K562 (cell line): Measurements from ENCODE around the gene DDOST. TPM values are rescaled to one million over a fixed set of nuclear protein-coding genes. Genes with fewer than 3 reads are reported as not detected.

ENCODE experiments used
- FOXJ2 ChIP-seq: fragments of 200-800 bp; sonication (Bioruptor generic); IDR thresholded peaks from 2 replicates; pipeline ENCODE4 v1.6.1; 2016; ENCODE audit warnings: missing genetic modification characterization, missing compliant biosample characterization
- SAFB2 ChIP-seq: fragments of 200-400 bp; formaldehyde crosslinking; IDR thresholded peaks from 2 replicates; pipeline ENCODE4 v1.6.1; 2018; ENCODE audit warnings: borderline replicate concordance, low read length, low read depth, moderate library complexity; ENCODE audit not compliant: severe bottlenecking
- SMARCB1 ChIP-seq: IDR thresholded peaks from 2 replicates; pipeline ENCODE4 v1.6.1; 2011; ENCODE audit warnings: improper control_type of control experiment, low read depth; ENCODE audit not compliant: insufficient read length
- SRSF3 ChIP-seq: fragments of 200-400 bp; formaldehyde crosslinking; IDR thresholded peaks from 2 replicates; pipeline ENCODE4 v1.6.1; 2016; ENCODE audit warnings: mild to moderate bottlenecking, low read length, moderate library complexity; ENCODE audit not compliant: insufficient read depth
- ZBTB40 ChIP-seq, 2 experiments: fragments of 450-650 bp in 1 of 2; sonication (generic) in 1 of 2; formaldehyde crosslinking in 1 of 2; IDR thresholded peaks; 2 replicates each; pipeline versions ENCODE4 v1.7.1 to v1.9.0; 2016 to 2022; ENCODE audit warnings: inconsistent platforms in 1 of 2, mild to moderate bottlenecking in 1 of 2, missing genetic modification reagents in 1 of 2
- ZFP91 ChIP-seq: sonication (generic); formaldehyde crosslinking; IDR thresholded peaks from 2 replicates; pipeline ENCODE4 v1.8.0; 2022; ENCODE audit warnings: mild to moderate bottlenecking, missing genetic modification reagents
- polyA plus RNA-seq, 8 experiments: library from polyadenylated mRNA; depleted of rRNA in 4 of 8; stranded (reverse) in 5 of 8; unstranded in 3 of 8; fragments of >200 nt; fragmentation: Nextera tagmentation in 2 of 8; fragmentation: Illumina TruSeq in 1 of 8; extraction: Ambion mirVana in 2 of 8; extraction: Trizol in 1 of 8; gene quantifications; 2 replicates each; pipeline versions ENCODE4 v1.2.1 to v1.2.3, GENCODE V29; 2011 to 2014; ENCODE audit warnings: inconsistent platforms in 1 of 8, missing spikeins in 1 of 8
- total RNA-seq, 7 experiments: library from RNA; depleted of rRNA in 6 of 7; stranded (reverse); fragments of >200 nt in 6 of 7; fragmentation: Illumina TruSeq in 2 of 7; extraction: Trizol in 2 of 7; gene quantifications; 2 replicates each; pipeline versions ENCODE4 v1.2.1 to v1.2.3, GENCODE V29; 2011 to 2021; ENCODE audit warnings: low replicate concordance in 1 of 7
- TF ChIP-seq, protein P1 (sequence below), 2 experiments: IDR thresholded peaks; 2 replicates each; pipeline ENCODE4 v1.6.1; 2012; ENCODE audit warnings: improper control_type of control experiment in 2 of 2, low read depth in 2 of 2, low read length in 2 of 2, borderline replicate concordance in 1 of 2
- TF ChIP-seq, protein P2 (sequence below), 2 experiments: fragments of 450-650 bp; IDR thresholded peaks; 2 replicates each; pipeline ENCODE4 v1.6.1; 2018; ENCODE audit warnings: mild to moderate bottlenecking in 2 of 2, low read depth in 1 of 2; ENCODE audit not compliant: partially characterized antibody in 2 of 2

The DDOST gene
- total and polyA plus RNA-seq, 9 of the 15 experiments (the other 6 are each of a cell fraction or from before 2014, with no cell fraction given) = 173 to 306 (median 222) TPM

DNA sequence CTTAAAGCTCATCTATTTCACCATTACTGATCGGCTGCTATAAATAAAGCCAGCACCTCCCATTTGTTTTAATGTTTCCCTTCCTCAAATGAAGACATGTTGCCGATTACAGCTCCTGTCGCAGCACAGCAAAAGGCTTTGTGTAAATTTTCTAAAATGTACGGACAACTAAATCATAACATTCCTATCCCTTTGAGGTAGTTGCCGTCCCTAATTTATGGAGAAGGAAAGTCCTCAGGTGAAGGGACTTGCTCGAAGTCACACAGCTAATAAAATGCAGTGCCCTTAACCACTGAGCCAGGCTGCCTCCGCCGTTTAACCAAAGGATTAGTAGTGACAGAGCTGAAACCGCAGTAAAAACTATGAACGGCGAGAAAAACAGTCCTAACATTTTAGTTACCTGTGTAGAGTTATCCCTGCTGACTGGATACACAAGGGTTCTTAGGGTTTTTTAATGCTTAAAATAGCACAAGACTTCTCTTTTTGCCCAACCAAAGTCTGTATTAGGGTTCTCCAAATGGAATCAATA is 27.0 kb downstream of the DDOST start (continued):
- TF ChIP-seq ZBTB40 (IDR thresholded peaks at IDR 0.05) (0 out of 2 replicates have a peak, but pooled peaks have one; percentile 48), ZBTB40 (CRISPR knock-in tag; IDR thresholded peaks at IDR 0.05) (no peak), ZFP91 (CRISPR knock-in tag) (no peak), SRSF3 (no peak), SAFB2 (no peak), FOXJ2 (tag) (no peak), SMARCB1 (no peak)
- TF ChIP-seq, protein P1, sequence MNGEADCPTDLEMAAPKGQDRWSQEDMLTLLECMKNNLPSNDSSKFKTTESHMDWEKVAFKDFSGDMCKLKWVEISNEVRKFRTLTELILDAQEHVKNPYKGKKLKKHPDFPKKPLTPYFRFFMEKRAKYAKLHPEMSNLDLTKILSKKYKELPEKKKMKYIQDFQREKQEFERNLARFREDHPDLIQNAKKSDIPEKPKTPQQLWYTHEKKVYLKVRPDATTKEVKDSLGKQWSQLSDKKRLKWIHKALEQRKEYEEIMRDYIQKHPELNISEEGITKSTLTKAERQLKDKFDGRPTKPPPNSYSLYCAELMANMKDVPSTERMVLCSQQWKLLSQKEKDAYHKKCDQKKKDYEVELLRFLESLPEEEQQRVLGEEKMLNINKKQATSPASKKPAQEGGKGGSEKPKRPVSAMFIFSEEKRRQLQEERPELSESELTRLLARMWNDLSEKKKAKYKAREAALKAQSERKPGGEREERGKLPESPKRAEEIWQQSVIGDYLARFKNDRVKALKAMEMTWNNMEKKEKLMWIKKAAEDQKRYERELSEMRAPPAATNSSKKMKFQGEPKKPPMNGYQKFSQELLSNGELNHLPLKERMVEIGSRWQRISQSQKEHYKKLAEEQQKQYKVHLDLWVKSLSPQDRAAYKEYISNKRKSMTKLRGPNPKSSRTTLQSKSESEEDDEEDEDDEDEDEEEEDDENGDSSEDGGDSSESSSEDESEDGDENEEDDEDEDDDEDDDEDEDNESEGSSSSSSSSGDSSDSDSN (IDR thresholded peaks at IDR 0.05; ENCODE audit: borderline replicate concordance in 1 of 2, low read depth in 2 of 2, low read length in 2 of 2) = no peak
- TF ChIP-seq, protein P2, sequence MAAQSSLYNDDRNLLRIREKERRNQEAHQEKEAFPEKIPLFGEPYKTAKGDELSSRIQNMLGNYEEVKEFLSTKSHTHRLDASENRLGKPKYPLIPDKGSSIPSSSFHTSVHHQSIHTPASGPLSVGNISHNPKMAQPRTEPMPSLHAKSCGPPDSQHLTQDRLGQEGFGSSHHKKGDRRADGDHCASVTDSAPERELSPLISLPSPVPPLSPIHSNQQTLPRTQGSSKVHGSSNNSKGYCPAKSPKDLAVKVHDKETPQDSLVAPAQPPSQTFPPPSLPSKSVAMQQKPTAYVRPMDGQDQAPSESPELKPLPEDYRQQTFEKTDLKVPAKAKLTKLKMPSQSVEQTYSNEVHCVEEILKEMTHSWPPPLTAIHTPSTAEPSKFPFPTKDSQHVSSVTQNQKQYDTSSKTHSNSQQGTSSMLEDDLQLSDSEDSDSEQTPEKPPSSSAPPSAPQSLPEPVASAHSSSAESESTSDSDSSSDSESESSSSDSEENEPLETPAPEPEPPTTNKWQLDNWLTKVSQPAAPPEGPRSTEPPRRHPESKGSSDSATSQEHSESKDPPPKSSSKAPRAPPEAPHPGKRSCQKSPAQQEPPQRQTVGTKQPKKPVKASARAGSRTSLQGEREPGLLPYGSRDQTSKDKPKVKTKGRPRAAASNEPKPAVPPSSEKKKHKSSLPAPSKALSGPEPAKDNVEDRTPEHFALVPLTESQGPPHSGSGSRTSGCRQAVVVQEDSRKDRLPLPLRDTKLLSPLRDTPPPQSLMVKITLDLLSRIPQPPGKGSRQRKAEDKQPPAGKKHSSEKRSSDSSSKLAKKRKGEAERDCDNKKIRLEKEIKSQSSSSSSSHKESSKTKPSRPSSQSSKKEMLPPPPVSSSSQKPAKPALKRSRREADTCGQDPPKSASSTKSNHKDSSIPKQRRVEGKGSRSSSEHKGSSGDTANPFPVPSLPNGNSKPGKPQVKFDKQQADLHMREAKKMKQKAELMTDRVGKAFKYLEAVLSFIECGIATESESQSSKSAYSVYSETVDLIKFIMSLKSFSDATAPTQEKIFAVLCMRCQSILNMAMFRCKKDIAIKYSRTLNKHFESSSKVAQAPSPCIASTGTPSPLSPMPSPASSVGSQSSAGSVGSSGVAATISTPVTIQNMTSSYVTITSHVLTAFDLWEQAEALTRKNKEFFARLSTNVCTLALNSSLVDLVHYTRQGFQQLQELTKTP (IDR thresholded peaks at IDR 0.05; ENCODE audit: low read depth in 1 of 2, partially characterized antibody in 2 of 2) = peak in 1 of 2 experiments; percentile 93
